Liver (tissue), 9 donors: ENCODE results near the gene PRB3. TPM values are rescaled to one million over a fixed set of nuclear protein-coding genes. Genes with fewer than 3 reads are reported as not detected.

Experiments used
- DNase-seq: peaks from one replicate; pipeline ENCODE4 v3.0.0-alpha.2; 2017; ENCODE audit warnings: low spot score
- H3K27ac ChIP-seq, 2 donors: one replicate each; pipeline ENCODE4 v1.7.0; 2013; ENCODE audit warnings: inconsistent platforms in 2 of 2, low read length in 2 of 2, control low read depth in 1 of 2, low read depth in 1 of 2, mild to moderate bottlenecking in 1 of 2
- H3K27me3 ChIP-seq, 4 donors: one replicate each; pipeline versions ENCODE4 v1.6.1 to v1.7.0; 2013; ENCODE audit warnings: low read length in 3 of 4, inconsistent platforms in 1 of 4, mild to moderate bottlenecking in 1 of 4, moderate library complexity in 1 of 4; ENCODE audit not compliant: control insufficient read depth in 4 of 4, insufficient read depth in 4 of 4
- H3K36me3 ChIP-seq, 4 donors: one replicate each; pipeline versions ENCODE4 v1.6.1 to v1.7.0; 2013; ENCODE audit warnings: low read length in 3 of 4, mild to moderate bottlenecking in 3 of 4, low read depth in 1 of 4, moderate library complexity in 1 of 4; ENCODE audit not compliant: control insufficient read depth in 4 of 4, insufficient read depth in 3 of 4
- H3K4me1 ChIP-seq, 4 donors: one replicate each; pipeline versions ENCODE4 v1.6.1 to v1.7.0; 2013; ENCODE audit warnings: low read length in 3 of 4, mild to moderate bottlenecking in 3 of 4, moderate library complexity in 1 of 4; ENCODE audit not compliant: control insufficient read depth in 4 of 4, insufficient read depth in 4 of 4
- H3K4me3 ChIP-seq, 3 donors: one replicate each; pipeline versions ENCODE4 v1.6.1 to v1.7.0; 2013; ENCODE audit warnings: low read length in 3 of 3, control low read depth in 1 of 3, low read depth in 1 of 3, mild to moderate bottlenecking in 1 of 3
- H3K9ac ChIP-seq, 2 donors: one replicate each; pipeline ENCODE4 v1.7.0; 2013; ENCODE audit warnings: low read length in 2 of 2, mild to moderate bottlenecking in 2 of 2, moderate library complexity in 2 of 2, control low read depth in 1 of 2, low read depth in 1 of 2
- H3K9me3 ChIP-seq, 4 donors: one replicate each; pipeline versions ENCODE4 v1.6.1 to v1.7.0; 2013; ENCODE audit warnings: low read length in 3 of 4; ENCODE audit not compliant: control insufficient read depth in 4 of 4
- EGR1 ChIP-seq, 2 donors: IDR thresholded peaks; 2 replicates each; pipeline ENCODE4 v1.6.1; 2016 to 2018; ENCODE audit warnings: antibody characterized with exemption in 2 of 2, low read depth in 2 of 2
- FOXA1 ChIP-seq: IDR thresholded peaks from 2 replicates; pipeline ENCODE4 v1.6.1; 2016; ENCODE audit warnings: antibody characterized with exemption
- FOXA2 ChIP-seq: IDR thresholded peaks from 2 replicates; pipeline ENCODE4 v1.6.1; 2016; ENCODE audit warnings: antibody characterized with exemption
- GABPA ChIP-seq, 2 donors: IDR thresholded peaks in 1 of 2; conservative IDR thresholded peaks in 1 of 2; 2 replicates each; pipeline ENCODE4 v1.6.1; 2016; ENCODE audit warnings: antibody characterized with exemption in 2 of 2, mild to moderate bottlenecking in 1 of 2, moderate library complexity in 1 of 2
- HNF4G ChIP-seq: IDR thresholded peaks from 2 replicates; pipeline ENCODE4 v1.6.1; 2016; ENCODE audit warnings: antibody characterized with exemption
- JUND ChIP-seq, 2 donors: IDR thresholded peaks; 2 replicates each; pipeline ENCODE4 v1.6.1; 2016; ENCODE audit warnings: antibody characterized with exemption in 2 of 2
- NR2F2 ChIP-seq: IDR thresholded peaks from 2 replicates; pipeline ENCODE4 v1.6.1; 2016; ENCODE audit warnings: antibody characterized with exemption
- RXRA ChIP-seq, 2 donors: IDR thresholded peaks; 2 replicates each; pipeline ENCODE4 v1.6.1; 2017 to 2018; ENCODE audit warnings: antibody characterized with exemption in 2 of 2, mild to moderate bottlenecking in 1 of 2
- SP1 ChIP-seq: IDR thresholded peaks from 2 replicates; pipeline ENCODE4 v1.6.1; 2018; ENCODE audit warnings: antibody characterized with exemption, mild to moderate bottlenecking
- TAF1 ChIP-seq: conservative IDR thresholded peaks from 2 replicates; pipeline ENCODE4 v1.6.1; 2016; ENCODE audit warnings: antibody characterized with exemption, mild to moderate bottlenecking
- YY1 ChIP-seq: IDR thresholded peaks from 2 replicates; pipeline ENCODE4 v1.6.1; 2016; ENCODE audit warnings: antibody characterized with exemption, mild to moderate bottlenecking
- WGBS: extraction: QIAGEN DNeasy Blood & Tissue Kit; methylation state at CpG from one replicate; pipeline ENCODE4 v1.1.7; 2013; 5-methylcytosine and 5-hydroxymethylcytosine counted together
- polyA plus RNA-seq, 2 donors: library from polyadenylated mRNA; stranded (reverse) in 1 of 2; unstranded in 1 of 2; fragments of 200-250 nt in 1 of 2; fragments of >200 nt in 1 of 2; fragmentation: Nextera tagmentation in 1 of 2; extraction: Ambion mirVana in 1 of 2; gene quantifications; one replicate each; pipeline versions ENCODE4 v1.2.1 to v1.2.3, GENCODE V29; 2013 to 2015
- total RNA-seq, 2 donors: library from RNA; depleted of rRNA; stranded (reverse); fragments of >200 nt; gene quantifications; one replicate each; pipeline ENCODE4 v1.2.3, GENCODE V29; 2014
- TF ChIP-seq, protein P1 (sequence below): IDR thresholded peaks from 2 replicates; pipeline ENCODE4 v1.6.1; 2016; ENCODE audit warnings: antibody characterized with exemption
- TF ChIP-seq, protein P2 (sequence below): IDR thresholded peaks from 2 replicates; pipeline ENCODE4 v1.6.1; 2016; ENCODE audit warnings: antibody characterized with exemption, mild to moderate bottlenecking
- TF ChIP-seq, protein P3 (sequence below): IDR thresholded peaks from 2 replicates; pipeline ENCODE4 v1.6.1; 2016; ENCODE audit warnings: antibody characterized with exemption
- TF ChIP-seq, protein P4 (sequence below): fragments of 150-350 bp; IDR thresholded peaks from 2 replicates; pipeline ENCODE4 v1.5.1; 2017; ENCODE audit warnings: improper control_type of control experiment, low read depth, low read length; ENCODE audit not compliant: missing input control
- TF ChIP-seq, protein P5 (sequence below): IDR thresholded peaks from 2 replicates; pipeline ENCODE4 v1.6.1; 2016; ENCODE audit warnings: antibody characterized with exemption
- donor health status: healthy.
- donor health status: healthy.
- donor health status: healthy.
- donor health status: healthy.
- donor health status: healthy.

The PRB3 gene
- total and polyA plus RNA-seq, 4 donors: not detected

DNA sequence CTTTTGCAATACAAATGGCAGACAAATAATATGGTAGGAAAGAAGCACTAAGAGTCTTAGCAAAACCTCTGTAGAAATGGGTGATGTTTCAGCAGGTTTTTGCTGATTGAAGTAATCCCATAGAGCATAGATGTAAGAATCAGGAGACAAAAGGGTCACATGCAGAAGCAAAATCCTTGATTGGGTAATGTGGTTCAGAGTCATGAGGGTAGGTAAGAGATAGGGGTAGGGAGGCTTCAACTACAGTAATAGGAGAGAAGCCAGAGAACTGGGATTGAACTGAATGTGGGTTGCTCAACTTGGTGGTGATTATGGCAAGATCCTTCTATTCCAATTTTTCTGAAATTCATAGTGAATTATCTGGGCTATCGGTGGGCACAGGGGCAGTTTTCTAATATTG lies 5.0 kb downstream of the PRB3 start:
- Histone ChIP-seq H3K4me3 (no peak overlapping the region), H3K9ac (no peak overlapping the region), H3K4me1 (no peaks in the 10 kb centered on the region), H3K9me3 (no peaks in the 10 kb centered on the region), H3K36me3 (no peaks in the 10 kb centered on the region), H3K27me3 (no peaks in the 10 kb centered on the region), H3K27ac (no peak overlapping the region)
- TF ChIP-seq TAF1 (no peak), JUND (IDR thresholded peaks at IDR 0.05) (no peak), SP1 (no peak), GABPA (IDR thresholded peaks at IDR 0.05 in 1 of 2, conservative IDR thresholded peaks at IDR 0.05 in 1 of 2) (no peak), RXRA (IDR thresholded peaks at IDR 0.05) (no peak), FOXA1 (no peak), NR2F2 (no peak), YY1 (no peak), EGR1 (IDR thresholded peaks at IDR 0.05; ENCODE audit: low read depth in 2 of 2) (no peak), FOXA2 (no peak), HNF4G (no peak)
- TF ChIP-seq, protein P1, sequence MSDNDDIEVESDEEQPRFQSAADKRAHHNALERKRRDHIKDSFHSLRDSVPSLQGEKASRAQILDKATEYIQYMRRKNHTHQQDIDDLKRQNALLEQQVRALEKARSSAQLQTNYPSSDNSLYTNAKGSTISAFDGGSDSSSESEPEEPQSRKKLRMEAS: no peak
- TF ChIP-seq, protein P2, sequence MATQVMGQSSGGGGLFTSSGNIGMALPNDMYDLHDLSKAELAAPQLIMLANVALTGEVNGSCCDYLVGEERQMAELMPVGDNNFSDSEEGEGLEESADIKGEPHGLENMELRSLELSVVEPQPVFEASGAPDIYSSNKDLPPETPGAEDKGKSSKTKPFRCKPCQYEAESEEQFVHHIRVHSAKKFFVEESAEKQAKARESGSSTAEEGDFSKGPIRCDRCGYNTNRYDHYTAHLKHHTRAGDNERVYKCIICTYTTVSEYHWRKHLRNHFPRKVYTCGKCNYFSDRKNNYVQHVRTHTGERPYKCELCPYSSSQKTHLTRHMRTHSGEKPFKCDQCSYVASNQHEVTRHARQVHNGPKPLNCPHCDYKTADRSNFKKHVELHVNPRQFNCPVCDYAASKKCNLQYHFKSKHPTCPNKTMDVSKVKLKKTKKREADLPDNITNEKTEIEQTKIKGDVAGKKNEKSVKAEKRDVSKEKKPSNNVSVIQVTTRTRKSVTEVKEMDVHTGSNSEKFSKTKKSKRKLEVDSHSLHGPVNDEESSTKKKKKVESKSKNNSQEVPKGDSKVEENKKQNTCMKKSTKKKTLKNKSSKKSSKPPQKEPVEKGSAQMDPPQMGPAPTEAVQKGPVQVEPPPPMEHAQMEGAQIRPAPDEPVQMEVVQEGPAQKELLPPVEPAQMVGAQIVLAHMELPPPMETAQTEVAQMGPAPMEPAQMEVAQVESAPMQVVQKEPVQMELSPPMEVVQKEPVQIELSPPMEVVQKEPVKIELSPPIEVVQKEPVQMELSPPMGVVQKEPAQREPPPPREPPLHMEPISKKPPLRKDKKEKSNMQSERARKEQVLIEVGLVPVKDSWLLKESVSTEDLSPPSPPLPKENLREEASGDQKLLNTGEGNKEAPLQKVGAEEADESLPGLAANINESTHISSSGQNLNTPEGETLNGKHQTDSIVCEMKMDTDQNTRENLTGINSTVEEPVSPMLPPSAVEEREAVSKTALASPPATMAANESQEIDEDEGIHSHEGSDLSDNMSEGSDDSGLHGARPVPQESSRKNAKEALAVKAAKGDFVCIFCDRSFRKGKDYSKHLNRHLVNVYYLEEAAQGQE: no peak
- TF ChIP-seq, protein P3, sequence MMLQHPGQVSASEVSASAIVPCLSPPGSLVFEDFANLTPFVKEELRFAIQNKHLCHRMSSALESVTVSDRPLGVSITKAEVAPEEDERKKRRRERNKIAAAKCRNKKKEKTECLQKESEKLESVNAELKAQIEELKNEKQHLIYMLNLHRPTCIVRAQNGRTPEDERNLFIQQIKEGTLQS: no peak
- TF ChIP-seq, protein P4, sequence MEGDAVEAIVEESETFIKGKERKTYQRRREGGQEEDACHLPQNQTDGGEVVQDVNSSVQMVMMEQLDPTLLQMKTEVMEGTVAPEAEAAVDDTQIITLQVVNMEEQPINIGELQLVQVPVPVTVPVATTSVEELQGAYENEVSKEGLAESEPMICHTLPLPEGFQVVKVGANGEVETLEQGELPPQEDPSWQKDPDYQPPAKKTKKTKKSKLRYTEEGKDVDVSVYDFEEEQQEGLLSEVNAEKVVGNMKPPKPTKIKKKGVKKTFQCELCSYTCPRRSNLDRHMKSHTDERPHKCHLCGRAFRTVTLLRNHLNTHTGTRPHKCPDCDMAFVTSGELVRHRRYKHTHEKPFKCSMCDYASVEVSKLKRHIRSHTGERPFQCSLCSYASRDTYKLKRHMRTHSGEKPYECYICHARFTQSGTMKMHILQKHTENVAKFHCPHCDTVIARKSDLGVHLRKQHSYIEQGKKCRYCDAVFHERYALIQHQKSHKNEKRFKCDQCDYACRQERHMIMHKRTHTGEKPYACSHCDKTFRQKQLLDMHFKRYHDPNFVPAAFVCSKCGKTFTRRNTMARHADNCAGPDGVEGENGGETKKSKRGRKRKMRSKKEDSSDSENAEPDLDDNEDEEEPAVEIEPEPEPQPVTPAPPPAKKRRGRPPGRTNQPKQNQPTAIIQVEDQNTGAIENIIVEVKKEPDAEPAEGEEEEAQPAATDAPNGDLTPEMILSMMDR: no peak
- TF ChIP-seq, protein P5, sequence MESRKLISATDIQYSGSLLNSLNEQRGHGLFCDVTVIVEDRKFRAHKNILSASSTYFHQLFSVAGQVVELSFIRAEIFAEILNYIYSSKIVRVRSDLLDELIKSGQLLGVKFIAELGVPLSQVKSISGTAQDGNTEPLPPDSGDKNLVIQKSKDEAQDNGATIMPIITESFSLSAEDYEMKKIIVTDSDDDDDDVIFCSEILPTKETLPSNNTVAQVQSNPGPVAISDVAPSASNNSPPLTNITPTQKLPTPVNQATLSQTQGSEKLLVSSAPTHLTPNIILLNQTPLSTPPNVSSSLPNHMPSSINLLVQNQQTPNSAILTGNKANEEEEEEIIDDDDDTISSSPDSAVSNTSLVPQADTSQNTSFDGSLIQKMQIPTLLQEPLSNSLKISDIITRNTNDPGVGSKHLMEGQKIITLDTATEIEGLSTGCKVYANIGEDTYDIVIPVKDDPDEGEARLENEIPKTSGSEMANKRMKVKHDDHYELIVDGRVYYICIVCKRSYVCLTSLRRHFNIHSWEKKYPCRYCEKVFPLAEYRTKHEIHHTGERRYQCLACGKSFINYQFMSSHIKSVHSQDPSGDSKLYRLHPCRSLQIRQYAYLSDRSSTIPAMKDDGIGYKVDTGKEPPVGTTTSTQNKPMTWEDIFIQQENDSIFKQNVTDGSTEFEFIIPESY: no peak
- DNase-seq: no peak
- 96% methylated on average over 1 of the region's 1 CpG for WGBS

DNA sequence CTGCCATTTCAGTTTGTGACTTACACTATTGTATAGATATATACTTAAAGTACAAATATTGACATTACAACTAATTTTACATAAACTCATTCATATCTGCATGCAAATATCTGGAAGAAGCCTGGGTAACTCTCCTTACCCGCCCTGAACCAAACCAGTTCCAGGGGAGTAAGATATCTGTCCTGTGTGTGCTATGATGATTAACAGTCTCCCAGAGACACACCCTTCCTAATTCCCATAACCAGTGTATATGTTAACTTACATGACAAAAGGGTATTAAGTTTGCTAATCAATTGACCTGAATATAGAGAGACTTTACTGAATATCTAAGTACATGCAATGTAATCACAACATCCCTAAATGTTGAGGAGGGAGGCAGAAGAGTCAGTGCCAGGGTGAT lies 23.0 kb downstream of the PRB3 start:
- Histone ChIP-seq H3K4me1 (no peaks in the 10 kb centered on the region), H3K36me3 (no peaks in the 10 kb centered on the region), H3K9ac (no peak overlapping the region), H3K27ac (no peak overlapping the region), H3K9me3 (no peaks in the 10 kb centered on the region), H3K27me3 (no peaks in the 10 kb centered on the region), H3K4me3 (no peak overlapping the region)
- no peak for DNase-seq
- WGBS: 90% methylated on average over 1 of the region's 1 CpG
- TF ChIP-seq, protein P1: no peak
- no peak for TF ChIP-seq SP1
- no peak for TF ChIP-seq YY1
- TF ChIP-seq FOXA1: no peak
- TF ChIP-seq, protein P3: no peak
- TF ChIP-seq, protein P2: no peak
- no peak for TF ChIP-seq TAF1
